Activated CD8-positive, alpha-beta memory T cell treated with anti-CD3 and anti-CD28 coated beads for 36 hours (primary cell): ENCODE data around the gene CNTN5. TPM values are rescaled to one million over a fixed set of nuclear protein-coding genes. Genes with fewer than 3 reads are reported as not detected.
"Not testable (repeated sequence)": the region's sequence is repeated elsewhere in the genome, so short reads cannot be mapped to it uniquely, and the experiment has no call there.

Experiments used
- CTCF ChIA-PET: fragments of 350-600 bp; sonication (Branson Sonifier 250); formaldehyde crosslinking; loops from one replicate; lab custom pipeline; 2021; ENCODE audit warnings: antibody characterized with exemption; lab: Charles Lee
- POLR2A ChIA-PET: fragments of 350-600 bp; sonication (Branson Sonifier 250); formaldehyde crosslinking; loops from one replicate; lab custom pipeline; 2021; ENCODE audit warnings: antibody characterized with exemption; lab: Charles Lee
- total RNA-seq, 2 experiments: library from RNA; stranded (reverse); gene quantifications; one replicate each; pipeline ENCODE4 v1.2.3, GENCODE V29; 2021

Gene CNTN5
- total RNA-seq, 2 experiments from 2014 or later: not detected

GRCh38 chr11:99814021-99814420 lies 793.3 kb downstream of the CNTN5 start:
- POLR2A ChIA-PET: no interaction called here
- CTCF ChIA-PET: no interaction called here

GRCh38 chr11:99814738-99815137 lies 794.0 kb downstream of the CNTN5 start:
- POLR2A ChIA-PET: no interaction called here
- CTCF ChIA-PET: no interaction called here

- CTCF ChIA-PET: no interaction called here
- POLR2A ChIA-PET: no interaction called here
These were observed 798.2 kb downstream of the CNTN5 start for GRCh38 chr11:99818991-99819390.

- CTCF ChIA-PET: no interaction called here
- POLR2A ChIA-PET: no interaction called here
These were observed 802.3 kb downstream of the CNTN5 start for GRCh38 chr11:99822846-99823565.

GRCh38 chr11:99836739-99837138 lies 816.0 kb downstream of the CNTN5 start:
- POLR2A ChIA-PET, CTCF ChIA-PET: not testable (repeated sequence)

- POLR2A ChIA-PET: no interaction called here
- CTCF ChIA-PET: no interaction called here
These were observed 821.1 kb downstream of the CNTN5 start for GRCh38 chr11:99841885-99842284.

- ChIA-PET CTCF (no interaction called here), POLR2A (no interaction called here)
These were observed 845.2 kb downstream of the CNTN5 start for GRCh38 chr11:99865951-99866350.

GRCh38 chr11:99881610-99882009 lies 860.9 kb downstream of the CNTN5 start:
- ChIA-PET POLR2A (no interaction called here), CTCF (no interaction called here)

- ChIA-PET CTCF (no interaction called here), POLR2A (no interaction called here)
These were observed 864.0 kb downstream of the CNTN5 start for GRCh38 chr11:99884750-99885149.

GRCh38 chr11:99887481-99887880 lies 866.7 kb downstream of the CNTN5 start:
- CTCF ChIA-PET: no interaction called here
- POLR2A ChIA-PET: no interaction called here

- CTCF ChIA-PET: no interaction called here
- POLR2A ChIA-PET: no interaction called here
These were observed 873.1 kb downstream of the CNTN5 start for GRCh38 chr11:99893811-99894210.

- ChIA-PET CTCF (no interaction called here), POLR2A (no interaction called here)
These were observed 880.4 kb downstream of the CNTN5 start for GRCh38 chr11:99901175-99901574.

GRCh38 chr11:99911116-99911515 lies 890.4 kb downstream of the CNTN5 start:
- ChIA-PET CTCF (no interaction called here), POLR2A (no interaction called here)

GRCh38 chr11:99916078-99916477 lies 895.3 kb downstream of the CNTN5 start:
- CTCF ChIA-PET: no interaction called here

GRCh38 chr11:99918761-99919160 lies 898.0 kb downstream of the CNTN5 start:
- CTCF ChIA-PET: no interaction called here
- POLR2A ChIA-PET: no interaction called here

More at GRCh38 chr11:99916078-99916477, 895.3 kb downstream of the CNTN5 start:
- POLR2A ChIA-PET: no interaction called here

- ChIA-PET POLR2A (no interaction called here), CTCF (no interaction called here)
These were observed 900.2 kb downstream of the CNTN5 start for GRCh38 chr11:99920956-99921355.

- ChIA-PET POLR2A (no interaction called here), CTCF (no interaction called here)
These were observed 905.2 kb downstream of the CNTN5 start for GRCh38 chr11:99925968-99926367.

- POLR2A ChIA-PET: no interaction called here
- CTCF ChIA-PET: no interaction called here
These were observed 911.9 kb downstream of the CNTN5 start for GRCh38 chr11:99932684-99933083.

- ChIA-PET POLR2A (no interaction called here), CTCF (no interaction called here)
These were observed 913.3 kb downstream of the CNTN5 start for GRCh38 chr11:99934008-99934407.

GRCh38 chr11:99937330-99937729 lies 916.6 kb downstream of the CNTN5 start:
- ChIA-PET POLR2A (no interaction called here), CTCF (no interaction called here)

GRCh38 chr11:99952816-99953215 lies 932.1 kb downstream of the CNTN5 start:
- ChIA-PET POLR2A (no interaction called here), CTCF (no interaction called here)

GRCh38 chr11:99960536-99960935 lies 939.8 kb downstream of the CNTN5 start:
- POLR2A ChIA-PET: no interaction called here
- CTCF ChIA-PET: no interaction called here
